ENCODE data around the gene MRPL43. TPM values are rescaled to one million over a fixed set of nuclear protein-coding genes. Genes with fewer than 3 reads are reported as not detected.

Gene MRPL43
- total and polyA plus RNA-seq, 10 of the 15 experiments (the other 5 are each of a cell fraction or from before 2014, with no cell fraction given), result 16.6 to 108 (median 65.1) TPM

DNA sequence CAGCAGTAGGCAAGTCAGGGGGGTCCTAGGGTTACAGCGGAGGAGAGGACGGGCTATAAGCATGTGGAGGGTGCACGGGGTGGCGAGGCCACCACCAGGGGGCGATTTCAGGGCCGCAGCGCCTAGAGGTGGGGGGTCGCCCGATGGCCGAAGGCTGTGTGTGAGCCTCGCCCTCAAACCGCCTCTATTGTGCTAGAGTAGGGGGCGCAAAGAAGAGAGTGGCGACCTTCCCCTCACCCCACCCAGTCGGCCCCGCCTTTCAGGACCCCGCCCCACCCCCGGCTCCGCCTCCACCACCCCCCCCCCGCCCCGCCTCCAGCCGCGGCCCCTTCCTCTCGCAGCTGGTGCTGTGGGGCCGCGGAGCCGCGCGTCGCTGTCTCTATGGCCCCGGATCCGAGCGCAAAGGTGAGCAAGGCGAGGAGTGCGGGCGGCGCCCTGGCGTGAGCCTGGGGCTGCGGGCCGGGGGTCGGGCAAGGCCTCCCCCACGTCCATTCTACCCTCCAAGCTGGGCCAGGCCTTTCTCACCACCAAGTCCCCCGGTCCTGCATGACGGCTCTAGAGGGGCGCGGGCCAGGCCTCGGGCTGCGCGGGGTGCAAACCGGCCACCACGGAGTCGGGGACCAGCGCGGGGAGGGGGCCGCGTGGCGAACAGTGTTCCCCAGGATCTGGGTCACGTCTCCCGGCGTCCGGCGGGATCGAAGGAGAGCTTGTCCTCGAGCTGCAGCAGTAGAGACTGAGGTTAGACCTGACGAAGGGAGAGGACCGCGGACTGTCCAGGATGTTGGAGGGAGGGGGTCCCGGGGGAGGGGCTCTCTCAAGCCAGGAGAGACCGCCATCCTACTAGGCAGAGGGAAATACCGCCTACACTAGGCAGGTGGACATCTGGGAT lies 17.9 kb downstream of the MRPL43 start, which contains the start of gene SEMA4G:
TSS of gene SEMA4G (plus strand) at position 318 of the 889 bp plus-strand sequence. CDS start 3,409 bp downstream, outside the sequence.
- in situ Hi-C loops (cut with MboI), result no loop called here
- H3K9ac ChIP-seq (ENCODE audit: control insufficient read depth, insufficient read depth, low read length), result no peak within 1 kb of the TSS
- TF ChIP-seq POLR2AphosphoS2 (IDR thresholded peaks at IDR 0.05; ENCODE audit: low read depth, low read length), result no peak
- TF ChIP-seq POLR2A (IDR thresholded peaks at IDR 0.05; ENCODE audit: low read depth, low read length), result peak; percentile 26; the same call in 1 of the 2 replicates
- no peak for TF ChIP-seq RELA (IDR thresholded peaks at IDR 0.05; ENCODE audit: borderline replicate concordance, partially characterized antibody)
- TF ChIP-seq MTA3 (IDR thresholded peaks at IDR 0.05; ENCODE audit: borderline replicate concordance, low read length), result no peak
- TF ChIP-seq PAX5 (IDR thresholded peaks at IDR 0.05; ENCODE audit: borderline replicate concordance, low read depth, low read length), result no peak
- no peak for TF ChIP-seq ASH2L (IDR thresholded peaks at IDR 0.05; ENCODE audit: borderline replicate concordance, low read depth)
- TF ChIP-seq, protein P1, sequence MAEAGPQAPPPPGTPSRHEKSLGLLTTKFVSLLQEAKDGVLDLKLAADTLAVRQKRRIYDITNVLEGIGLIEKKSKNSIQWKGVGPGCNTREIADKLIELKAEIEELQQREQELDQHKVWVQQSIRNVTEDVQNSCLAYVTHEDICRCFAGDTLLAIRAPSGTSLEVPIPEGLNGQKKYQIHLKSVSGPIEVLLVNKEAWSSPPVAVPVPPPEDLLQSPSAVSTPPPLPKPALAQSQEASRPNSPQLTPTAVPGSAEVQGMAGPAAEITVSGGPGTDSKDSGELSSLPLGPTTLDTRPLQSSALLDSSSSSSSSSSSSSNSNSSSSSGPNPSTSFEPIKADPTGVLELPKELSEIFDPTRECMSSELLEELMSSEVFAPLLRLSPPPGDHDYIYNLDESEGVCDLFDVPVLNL (IDR thresholded peaks at IDR 0.05; ENCODE audit: low read depth, low read length), result no peak
- TF ChIP-seq NR2F1 (conservative IDR thresholded peaks at IDR 0.05), result peak; percentile 40; the same call in 1 of the 2 replicates
- TF ChIP-seq SPI1 (IDR thresholded peaks at IDR 0.05; ENCODE audit: borderline replicate concordance, insufficient read depth, low read depth, low read length), result no peak
- TF ChIP-seq, protein P2, sequence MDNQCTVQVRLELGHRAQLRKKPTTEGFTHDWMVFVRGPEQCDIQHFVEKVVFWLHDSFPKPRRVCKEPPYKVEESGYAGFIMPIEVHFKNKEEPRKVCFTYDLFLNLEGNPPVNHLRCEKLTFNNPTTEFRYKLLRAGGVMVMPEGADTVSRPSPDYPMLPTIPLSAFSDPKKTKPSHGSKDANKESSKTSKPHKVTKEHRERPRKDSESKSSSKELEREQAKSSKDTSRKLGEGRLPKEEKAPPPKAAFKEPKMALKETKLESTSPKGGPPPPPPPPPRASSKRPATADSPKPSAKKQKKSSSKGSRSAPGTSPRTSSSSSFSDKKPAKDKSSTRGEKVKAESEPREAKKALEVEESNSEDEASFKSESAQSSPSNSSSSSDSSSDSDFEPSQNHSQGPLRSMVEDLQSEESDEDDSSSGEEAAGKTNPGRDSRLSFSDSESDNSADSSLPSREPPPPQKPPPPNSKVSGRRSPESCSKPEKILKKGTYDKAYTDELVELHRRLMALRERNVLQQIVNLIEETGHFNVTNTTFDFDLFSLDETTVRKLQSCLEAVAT (IDR thresholded peaks at IDR 0.05), result no peak
- no peak for TF ChIP-seq TCF3 (IDR thresholded peaks at IDR 0.05; ENCODE audit: borderline replicate concordance, insufficient read depth, low read depth, low read length)
- TF ChIP-seq JUNB (IDR thresholded peaks at IDR 0.05), result no peak
- TF ChIP-seq YY1 (IDR thresholded peaks at IDR 0.05; ENCODE audit: low read depth, low read length), result peak; percentile 40; the same call in 1 of the 2 replicates
- TF ChIP-seq SMARCA5 (IDR thresholded peaks at IDR 0.05), result peak; percentile 71; the same call in 1 of the 2 replicates
- no peak for TF ChIP-seq KAT2A (conservative IDR thresholded peaks at IDR 0.05; ENCODE audit: control insufficient read depth, low read depth, low read length)
- TF ChIP-seq, protein P3, sequence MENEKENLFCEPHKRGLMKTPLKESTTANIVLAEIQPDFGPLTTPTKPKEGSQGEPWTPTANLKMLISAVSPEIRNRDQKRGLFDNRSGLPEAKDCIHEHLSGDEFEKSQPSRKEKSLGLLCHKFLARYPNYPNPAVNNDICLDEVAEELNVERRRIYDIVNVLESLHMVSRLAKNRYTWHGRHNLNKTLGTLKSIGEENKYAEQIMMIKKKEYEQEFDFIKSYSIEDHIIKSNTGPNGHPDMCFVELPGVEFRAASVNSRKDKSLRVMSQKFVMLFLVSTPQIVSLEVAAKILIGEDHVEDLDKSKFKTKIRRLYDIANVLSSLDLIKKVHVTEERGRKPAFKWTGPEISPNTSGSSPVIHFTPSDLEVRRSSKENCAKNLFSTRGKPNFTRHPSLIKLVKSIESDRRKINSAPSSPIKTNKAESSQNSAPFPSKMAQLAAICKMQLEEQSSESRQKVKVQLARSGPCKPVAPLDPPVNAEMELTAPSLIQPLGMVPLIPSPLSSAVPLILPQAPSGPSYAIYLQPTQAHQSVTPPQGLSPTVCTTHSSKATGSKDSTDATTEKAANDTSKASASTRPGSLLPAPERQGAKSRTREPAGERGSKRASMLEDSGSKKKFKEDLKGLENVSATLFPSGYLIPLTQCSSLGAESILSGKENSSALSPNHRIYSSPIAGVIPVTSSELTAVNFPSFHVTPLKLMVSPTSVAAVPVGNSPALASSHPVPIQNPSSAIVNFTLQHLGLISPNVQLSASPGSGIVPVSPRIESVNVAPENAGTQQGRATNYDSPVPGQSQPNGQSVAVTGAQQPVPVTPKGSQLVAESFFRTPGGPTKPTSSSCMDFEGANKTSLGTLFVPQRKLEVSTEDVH (IDR thresholded peaks at IDR 0.05; ENCODE audit: low read depth, partially characterized antibody), result no peak
- no peak for TF ChIP-seq CHD2 (IDR thresholded peaks at IDR 0.05; ENCODE audit: borderline replicate concordance, low read depth, low read length)

More for the DNA sequence above, 17.9 kb downstream of the MRPL43 start, which contains the start of gene SEMA4G:
- peak; percentile 94 for ATAC-seq
- no peaks in the 10 kb centered on the region for H3K79me2 ChIP-seq (ENCODE audit: control insufficient read depth, insufficient read depth, low read length)
- no peak within 1 kb of the TSS for H3K27ac ChIP-seq (ENCODE audit: control insufficient read depth, insufficient read depth)
- DNase-seq (ENCODE audit: low read depth, low spot score), result no peak
- peak; percentile 23 for FAIRE-seq
- H3K4me2 ChIP-seq (ENCODE audit: control insufficient read depth, insufficient read depth), result peak within 1 kb of the TSS; percentile 87
- H2AFZ ChIP-seq (ENCODE audit: control insufficient read depth, low read depth, low read length), result peak within 1 kb of the TSS; percentile 63
- peak within 1 kb of the TSS; percentile 50; the same call in 1 of the 2 replicates for H3K4me3 ChIP-seq
- POLR2A ChIA-PET, result interaction anchor here (0.8 to 2.3 kb wide), 2 partner anchors 16 to 27 kb away, joined by 3 to 6 read pairs; no protein-coding TSS in a partner anchor
- H3K9me3 ChIP-seq (replicated peaks; ENCODE audit: control insufficient read depth, insufficient read depth, low read length), result no peaks in the 10 kb centered on the region
- WGBS (ENCODE audit: insufficient coverage, insufficient replicate concordance, low lambda C conversion rate, missing lambda C conversion rate), result 13% methylated on average over 51 of the region's 70 CpGs
- RAD21 ChIA-PET (ENCODE audit: unreplicated experiment), result interaction anchor here (0.9 kb wide), 1 partner anchor 45 kb away, joined by 3 read pairs; no protein-coding TSS in a partner anchor
- peaks cover 3% of the 10 kb centered on the region; the same call in 1 of the 2 replicates for H3K4me1 ChIP-seq (ENCODE audit: control insufficient read depth, insufficient read depth, low read length)
- SMC1A ChIA-PET (ENCODE audit: uncharacterized antibody, unreplicated experiment), result no interaction called here
- intact Hi-C loops (cut with micrococcal nuclease; ENCODE audit: unreplicated experiment), result loop anchor here (1.0 kb wide), 1 partner anchor 45 kb away; no protein-coding TSS in a partner anchor
- H4K20me1 ChIP-seq (ENCODE audit: control insufficient read depth, insufficient read depth), result no peaks in the 10 kb centered on the region
- peaks cover 0 to 2% of the 10 kb centered on the region in 2 experiments; a peak in 3 of 4 replicates for H3K36me3 ChIP-seq (ENCODE audit: control insufficient read depth in 2 of 2, insufficient read depth in 2 of 2, low read length in 1 of 2)
- no peaks in the 10 kb centered on the region for H3K27me3 ChIP-seq (replicated peaks in 1 of 2; ENCODE audit: control insufficient read depth in 2 of 2, insufficient read depth in 2 of 2, low read length in 1 of 2)
- no TSS peak for BruUV-seq (replicated peaks)
- CTCF ChIA-PET, result interaction anchor here (0.6 to 4.6 kb wide), 4 partner anchors 11 to 173 kb away, joined by 3 to 29 read pairs (median 5); no protein-coding TSS in a partner anchor

All from GM12878 (cell line).